HepG2 (cell line): Measurements from ENCODE around the gene DDIT4. TPM values are rescaled to one million over a fixed set of nuclear protein-coding genes. Genes with fewer than 3 reads are reported as not detected.

ENCODE experiments used
- ATAC-seq: fragments of 200-7000 bp; cut with Tn5 transposase; 3 replicates; pipeline ENCODE4 v1.9.1; 2020; ENCODE audit warnings: mild to moderate bottlenecking, moderate library complexity
- BruUV-seq: library from RNA; stranded (reverse); fragments of 400-500 nt; replicated peaks from 2 replicates; lab custom pipeline; 2021; lab: Mats Ljungman, UMichigan
- CTCF ChIA-PET: fragments of 300-600 bp; formaldehyde crosslinking; extraction: SDS; loops from one replicate; lab custom pipeline; 2021; ENCODE audit warnings: low total read pairs, inconsistent platforms, low intra/inter-chr PET ratio; lab: Yijun Ruan, JAX
- POLR2A ChIA-PET: fragments of 350-600 bp; sonication (Branson Sonifier 250); formaldehyde crosslinking; loops from one replicate; lab custom pipeline; 2020; ENCODE audit warnings: antibody characterized with exemption, inconsistent platforms; lab: Yijun Ruan, JAX
- DNase-seq: peaks from one replicate; pipeline ENCODE4 v3.0.0-alpha.2; 2015; ENCODE audit warnings: low spot score
- FAIRE-seq: peaks from 3 replicates; lab custom pipeline; 2011; peaks lifted over from hg19 to GRCh38; lab: Jason Lieb, UNC
- H2AFZ ChIP-seq: one replicate; pipeline ENCODE4 v1.6.1; 2011; ENCODE audit warnings: low read length, inconsistent platforms
- H3K27ac ChIP-seq: fragments of 300-600 bp; 3 replicates; pipeline ENCODE4 v1.8.0; 2011; ENCODE audit warnings: mixed run types, mild to moderate bottlenecking, mixed read lengths, low read length, inconsistent platforms; ENCODE audit not compliant: insufficient read depth; ENCODE audit errors: extremely low read length
- H3K27me3 ChIP-seq, 2 experiments: fragments of 200-600 bp in 1 of 2; 2 replicates in 1 of 2; 3 replicates in 1 of 2; pipeline versions ENCODE4 v1.6.0 to v1.8.0; 2011; ENCODE audit warnings: low read length in 2 of 2, mild to moderate bottlenecking in 2 of 2, moderate library complexity in 2 of 2, inconsistent platforms in 1 of 2; ENCODE audit not compliant: insufficient read depth in 2 of 2, control insufficient read depth in 1 of 2
- H3K36me3 ChIP-seq, 2 experiments: fragments of 200-600 bp in 1 of 2; replicated peaks in 1 of 2; 2 replicates in 1 of 2; 3 replicates in 1 of 2; pipeline versions ENCODE4 v1.5.1 to v1.8.0; 2011; ENCODE audit warnings: low read length in 2 of 2, inconsistent platforms in 1 of 2; ENCODE audit not compliant: insufficient read depth in 2 of 2, control insufficient read depth in 1 of 2
- H3K4me1 ChIP-seq: 2 replicates; pipeline ENCODE4 v1.5.1; 2012; ENCODE audit warnings: low read length, inconsistent platforms; ENCODE audit not compliant: insufficient read depth
- H3K4me2 ChIP-seq: 2 replicates; pipeline ENCODE4 v1.6.0; 2011; ENCODE audit warnings: low read depth, low read length, inconsistent platforms
- H3K4me3 ChIP-seq, 3 experiments: fragments of 200-600 bp in 1 of 3; sonication (generic), shearing (Covaris generic) in 1 of 3; replicated peaks in 1 of 3; 2 replicates each; pipeline ENCODE4 v1.5.1; 2011 to 2016; ENCODE audit warnings: low read length in 3 of 3, inconsistent platforms in 2 of 3, low read depth in 2 of 3, mild to moderate bottlenecking in 2 of 3, control low read depth in 1 of 3, mixed read lengths in 1 of 3; ENCODE audit not compliant: insufficient read depth in 1 of 3
- H3K79me2 ChIP-seq: one replicate; pipeline ENCODE4 v1.6.1; 2011; ENCODE audit warnings: low read length, inconsistent platforms; ENCODE audit not compliant: insufficient read depth
- H3K9ac ChIP-seq: 2 replicates; pipeline ENCODE4 v1.6.0; 2011; ENCODE audit warnings: mild to moderate bottlenecking, low read depth, low read length, inconsistent platforms; ENCODE audit not compliant: insufficient read depth
- H3K9me3 ChIP-seq: 2 replicates; pipeline ENCODE4 v1.5.1; 2012; ENCODE audit warnings: mild to moderate bottlenecking, low read length
- H4K20me1 ChIP-seq: 2 replicates; pipeline ENCODE4 v1.6.0; 2011; ENCODE audit warnings: inconsistent platforms, mild to moderate bottlenecking, low read length, moderate library complexity; ENCODE audit not compliant: insufficient read depth
- FOSL2 ChIP-seq: sonication (generic); formaldehyde crosslinking; IDR thresholded peaks from 2 replicates; pipeline ENCODE4 v1.4.0; 2020; ENCODE audit warnings: missing genetic modification reagents
- FOXC1 ChIP-seq: sonication (generic); formaldehyde crosslinking; IDR thresholded peaks from 2 replicates; pipeline ENCODE4 v1.8.0; 2022; ENCODE audit warnings: mild to moderate bottlenecking, missing genetic modification reagents, borderline replicate concordance
- MAFG ChIP-seq: sonication (generic); formaldehyde crosslinking; IDR thresholded peaks from 2 replicates; pipeline ENCODE4 v1.5.1; 2020; ENCODE audit warnings: mild to moderate bottlenecking, missing genetic modification reagents
- NFYB ChIP-seq: sonication (generic); formaldehyde crosslinking; IDR thresholded peaks from 2 replicates; pipeline ENCODE4 v1.4.0; 2020; ENCODE audit warnings: missing genetic modification reagents
- THAP11 ChIP-seq: IDR thresholded peaks from 2 replicates; pipeline ENCODE4 v1.6.1; 2016; ENCODE audit warnings: missing biosample characterization, missing genetic modification reagents
- ZBTB7B ChIP-seq: sonication (generic); formaldehyde crosslinking; IDR thresholded peaks from 2 replicates; pipeline ENCODE4 v1.4.0; 2020; ENCODE audit warnings: missing genetic modification reagents
- ZNF260 ChIP-seq: sonication (generic); formaldehyde crosslinking; IDR thresholded peaks from 2 replicates; pipeline ENCODE4 v1.4.0; 2020; ENCODE audit warnings: missing genetic modification reagents, low read depth, mild to moderate bottlenecking, borderline replicate concordance
- ZNF331 ChIP-seq: sonication (generic); formaldehyde crosslinking; IDR thresholded peaks from 2 replicates; pipeline ENCODE4 v1.4.0; 2020; ENCODE audit warnings: missing genetic modification reagents
- ZNF33B ChIP-seq: sonication (generic); formaldehyde crosslinking; IDR thresholded peaks from 2 replicates; pipeline ENCODE4 v1.5.1; 2020; ENCODE audit warnings: mild to moderate bottlenecking, missing genetic modification reagents
- ZNF549 ChIP-seq: sonication (generic); formaldehyde crosslinking; IDR thresholded peaks from 2 replicates; pipeline ENCODE4 v1.5.0; 2020; ENCODE audit warnings: missing genetic modification reagents
- ZNF564 ChIP-seq: sonication (generic); formaldehyde crosslinking; IDR thresholded peaks from 2 replicates; pipeline ENCODE4 v1.8.1; 2023; ENCODE audit warnings: mild to moderate bottlenecking, missing genetic modification reagents
- ZNF790 ChIP-seq: sonication (generic); formaldehyde crosslinking; IDR thresholded peaks from 2 replicates; pipeline ENCODE4 v1.8.0; 2022; ENCODE audit warnings: missing genetic modification reagents, mild to moderate bottlenecking, borderline replicate concordance
- WGBS: methylation state at CpG from one replicate; pipeline ENCODE4 v1.1.6; 2017; ENCODE audit warnings: low lambda C conversion rate; 5-methylcytosine and 5-hydroxymethylcytosine counted together
- in situ Hi-C: cut with HindIII; loops from 2 replicates; pipeline ENCODE4 v1.10.0; 2017; ENCODE audit warnings: low pct_unique_long_range_greater_than_20kb; ENCODE audit not compliant: extremely low pct_ligation_motif_present
- intact Hi-C: fragments of 100-400 bp; cut with micrococcal nuclease; formaldehyde crosslinking; loops from one replicate; pipeline ENCODE4 v1.10.0; 2022; ENCODE audit not compliant: unreplicated experiment
- polyA plus RNA-seq, 8 experiments: library from polyadenylated mRNA; depleted of rRNA in 3 of 8; stranded (reverse) in 7 of 8; unstranded in 1 of 8; fragments of >200 nt; fragmentation: Illumina TruSeq in 4 of 8; extraction: Trizol in 4 of 8; gene quantifications; 2 replicates each; pipeline versions ENCODE4 v1.2.1 to v1.2.3, GENCODE V29; 2011 to 2016; ENCODE audit warnings: low read depth in 4 of 8, missing spikeins in 1 of 8, mixed read lengths in 1 of 8; ENCODE audit not compliant: insufficient read depth in 1 of 8
- total RNA-seq, 5 experiments: library from RNA; depleted of rRNA; stranded (reverse); fragments of >200 nt; fragmentation: Illumina TruSeq; extraction: Trizol; gene quantifications; 2 replicates each; pipeline ENCODE4 v1.2.3, GENCODE V29; 2016; ENCODE audit warnings: low read depth in 1 of 5
- TF ChIP-seq, protein P1 (sequence below), 2 experiments: fragments of 450-650 bp in 1 of 2; sonication (generic) in 1 of 2; formaldehyde crosslinking; IDR thresholded peaks; 2 replicates each; pipeline versions ENCODE4 v1.5.0 to v1.8.0; 2020 to 2022; ENCODE audit warnings: mild to moderate bottlenecking in 1 of 2, missing genetic modification reagents in 1 of 2
- TF ChIP-seq, protein P2 (sequence below): sonication (generic); formaldehyde crosslinking; IDR thresholded peaks from 2 replicates; pipeline ENCODE4 v1.5.0; 2020; ENCODE audit warnings: mild to moderate bottlenecking, missing genetic modification reagents, moderate library complexity
- TF ChIP-seq, protein P3 (sequence below), 2 experiments: sonication (generic) in 1 of 2; formaldehyde crosslinking in 1 of 2; IDR thresholded peaks; 2 replicates each; pipeline versions ENCODE4 v1.5.1 to v1.6.1; 2011 to 2020; ENCODE audit warnings: borderline replicate concordance in 1 of 2, low read depth in 1 of 2, low read length in 1 of 2, mild to moderate bottlenecking in 1 of 2, missing genetic modification reagents in 1 of 2, moderate library complexity in 1 of 2
- TF ChIP-seq, protein P4 (sequence below): sonication (generic); formaldehyde crosslinking; IDR thresholded peaks from 2 replicates; pipeline ENCODE4 v1.5.0; 2020; ENCODE audit warnings: missing genetic modification reagents, mild to moderate bottlenecking, borderline replicate concordance

The DDIT4 gene
- total and polyA plus RNA-seq, 2 of the 13 experiments (the other 11 are each of a cell fraction or from before 2014, with no cell fraction given) = 35.6 to 40.7 TPM

DNA sequence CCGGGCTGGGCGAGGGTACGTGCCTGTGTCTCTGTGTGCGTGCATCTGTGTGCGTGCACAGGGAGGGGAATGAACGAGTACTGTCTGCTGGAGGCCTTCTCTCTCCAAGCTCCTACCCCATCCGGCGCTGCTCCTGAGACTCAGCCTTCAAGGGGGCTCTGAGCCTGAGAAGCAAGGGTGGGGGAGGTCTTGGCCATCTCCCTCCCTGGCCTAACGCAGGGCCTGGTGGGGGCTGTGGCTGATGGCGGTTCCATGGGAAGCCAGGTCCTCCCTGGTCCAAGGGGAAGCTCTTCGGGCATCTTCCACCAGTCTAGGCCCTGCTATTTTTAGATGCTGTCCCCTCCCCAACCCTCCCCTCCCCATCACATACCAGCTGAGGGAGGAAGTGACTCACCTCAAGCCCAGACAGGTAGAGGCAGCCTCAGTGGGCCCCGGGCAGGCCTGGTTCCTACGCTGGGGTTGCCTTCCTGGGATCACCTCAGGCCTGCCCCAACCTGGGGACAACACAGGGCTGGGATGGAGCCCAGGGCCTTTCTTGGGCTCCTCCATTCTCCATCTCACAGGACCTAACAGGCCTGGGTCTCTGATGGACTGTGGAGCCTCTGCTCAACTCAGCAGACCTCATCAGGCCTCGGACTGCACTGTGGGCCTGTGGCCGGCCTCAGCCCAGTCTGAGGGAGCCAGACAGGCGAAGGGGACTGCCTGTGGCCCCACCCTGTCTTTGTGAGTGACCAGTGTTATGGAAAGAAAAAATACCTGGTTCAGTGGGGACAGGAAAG lies 48.7 kb downstream of the DDIT4 start:
- Histone ChIP-seq H3K4me2 (0 out of 2 replicates have a peak overlapping the region, but pooled peaks have one; percentile 6), H3K36me3 (no peaks in the 10 kb centered on the region), H3K4me1 (peaks cover 87% of the 10 kb centered on the region), H3K9ac (peak overlapping the region; percentile 84; the same call in 1 of the 2 replicates), H3K27ac (peak overlapping the region; percentile 21), H3K4me3 (no peak overlapping the region), H3K9me3 (no peaks in the 10 kb centered on the region), H4K20me1 (no peaks in the 10 kb centered on the region), H2AFZ (no peak overlapping the region), H3K27me3 (no peaks in the 10 kb centered on the region), H3K79me2 (no peaks in the 10 kb centered on the region)
- intact Hi-C loops = loop anchor here (10.0 kb wide), 1 partner anchor 98 kb away; no protein-coding TSS in a partner anchor
- no peak for ATAC-seq
- CTCF ChIA-PET = no interaction called here
- 91% methylated on average over 8 of the region's 16 CpGs for WGBS
- BruUV-seq = no TSS peak
- no peak for DNase-seq
- FAIRE-seq = no peak
- in situ Hi-C loops = no loop called here
- POLR2A ChIA-PET = interaction anchor here (0.5 to 8.1 kb wide), 11 partner anchors 9 to 192 kb away, joined by 3 to 322 read pairs (median 19); partner anchors contain the start of genes ANAPC16, ASCC1 and DDIT4
- no peak for TF ChIP-seq NFYB (CRISPR knock-in tag)
- TF ChIP-seq ZNF260 (CRISPR knock-in tag) = no peak
- TF ChIP-seq, protein P1, sequence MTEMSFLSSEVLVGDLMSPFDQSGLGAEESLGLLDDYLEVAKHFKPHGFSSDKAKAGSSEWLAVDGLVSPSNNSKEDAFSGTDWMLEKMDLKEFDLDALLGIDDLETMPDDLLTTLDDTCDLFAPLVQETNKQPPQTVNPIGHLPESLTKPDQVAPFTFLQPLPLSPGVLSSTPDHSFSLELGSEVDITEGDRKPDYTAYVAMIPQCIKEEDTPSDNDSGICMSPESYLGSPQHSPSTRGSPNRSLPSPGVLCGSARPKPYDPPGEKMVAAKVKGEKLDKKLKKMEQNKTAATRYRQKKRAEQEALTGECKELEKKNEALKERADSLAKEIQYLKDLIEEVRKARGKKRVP (CRISPR knock-in tag; IDR thresholded peaks at IDR 0.05) = peak in 1 of 2 experiments; percentile 35; a peak in 1 of 4 replicates
- TF ChIP-seq, protein P2, sequence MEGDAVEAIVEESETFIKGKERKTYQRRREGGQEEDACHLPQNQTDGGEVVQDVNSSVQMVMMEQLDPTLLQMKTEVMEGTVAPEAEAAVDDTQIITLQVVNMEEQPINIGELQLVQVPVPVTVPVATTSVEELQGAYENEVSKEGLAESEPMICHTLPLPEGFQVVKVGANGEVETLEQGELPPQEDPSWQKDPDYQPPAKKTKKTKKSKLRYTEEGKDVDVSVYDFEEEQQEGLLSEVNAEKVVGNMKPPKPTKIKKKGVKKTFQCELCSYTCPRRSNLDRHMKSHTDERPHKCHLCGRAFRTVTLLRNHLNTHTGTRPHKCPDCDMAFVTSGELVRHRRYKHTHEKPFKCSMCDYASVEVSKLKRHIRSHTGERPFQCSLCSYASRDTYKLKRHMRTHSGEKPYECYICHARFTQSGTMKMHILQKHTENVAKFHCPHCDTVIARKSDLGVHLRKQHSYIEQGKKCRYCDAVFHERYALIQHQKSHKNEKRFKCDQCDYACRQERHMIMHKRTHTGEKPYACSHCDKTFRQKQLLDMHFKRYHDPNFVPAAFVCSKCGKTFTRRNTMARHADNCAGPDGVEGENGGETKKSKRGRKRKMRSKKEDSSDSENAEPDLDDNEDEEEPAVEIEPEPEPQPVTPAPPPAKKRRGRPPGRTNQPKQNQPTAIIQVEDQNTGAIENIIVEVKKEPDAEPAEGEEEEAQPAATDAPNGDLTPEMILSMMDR (CRISPR knock-in tag) = no peak
- TF ChIP-seq ZNF564 (CRISPR knock-in tag) = no peak
- TF ChIP-seq FOSL2 (CRISPR knock-in tag) = peak; percentile 43; the same call in 1 of the 2 replicates
- TF ChIP-seq ZNF790 (CRISPR knock-in tag) = no peak
- TF ChIP-seq ZNF549 (CRISPR knock-in tag) = no peak
- TF ChIP-seq FOXC1 = no peak
- TF ChIP-seq ZNF33B (CRISPR knock-in tag) = no peak
- no peak for TF ChIP-seq MAFG (CRISPR knock-in tag)
- TF ChIP-seq, protein P3, sequence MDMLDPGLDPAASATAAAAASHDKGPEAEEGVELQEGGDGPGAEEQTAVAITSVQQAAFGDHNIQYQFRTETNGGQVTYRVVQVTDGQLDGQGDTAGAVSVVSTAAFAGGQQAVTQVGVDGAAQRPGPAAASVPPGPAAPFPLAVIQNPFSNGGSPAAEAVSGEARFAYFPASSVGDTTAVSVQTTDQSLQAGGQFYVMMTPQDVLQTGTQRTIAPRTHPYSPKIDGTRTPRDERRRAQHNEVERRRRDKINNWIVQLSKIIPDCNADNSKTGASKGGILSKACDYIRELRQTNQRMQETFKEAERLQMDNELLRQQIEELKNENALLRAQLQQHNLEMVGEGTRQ (IDR thresholded peaks at IDR 0.05; ENCODE audit: low read depth, low read length) = no peak
- TF ChIP-seq, protein P3 (CRISPR knock-in tag; IDR thresholded peaks at IDR 0.05; ENCODE audit: borderline replicate concordance) = no peak
- TF ChIP-seq ZBTB7B (CRISPR knock-in tag) = no peak
- TF ChIP-seq THAP11 (CRISPR knock-in tag) = no peak
- TF ChIP-seq, protein P4, sequence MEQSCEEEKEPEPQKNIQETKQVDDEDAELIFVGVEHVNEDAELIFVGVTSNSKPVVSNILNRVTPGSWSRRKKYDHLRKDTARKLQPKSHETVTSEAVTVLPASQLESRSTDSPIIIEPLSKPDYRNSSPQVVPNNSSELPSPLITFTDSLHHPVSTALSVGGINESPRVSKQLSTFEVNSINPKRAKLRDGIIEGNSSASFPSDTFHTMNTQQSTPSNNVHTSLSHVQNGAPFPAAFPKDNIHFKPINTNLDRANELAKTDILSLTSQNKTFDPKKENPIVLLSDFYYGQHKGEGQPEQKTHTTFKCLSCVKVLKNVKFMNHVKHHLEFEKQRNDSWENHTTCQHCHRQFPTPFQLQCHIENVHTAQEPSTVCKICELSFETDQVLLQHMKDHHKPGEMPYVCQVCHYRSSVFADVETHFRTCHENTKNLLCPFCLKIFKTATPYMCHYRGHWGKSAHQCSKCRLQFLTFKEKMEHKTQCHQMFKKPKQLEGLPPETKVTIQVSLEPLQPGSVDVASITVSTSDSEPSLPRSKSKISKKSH = peak; percentile 65; the same call in 1 of the 2 replicates
- TF ChIP-seq ZNF331 (CRISPR knock-in tag) = no peak
